Smooth muscle cell of the umbilical artery (primary cell): ENCODE measurements around the gene TECRL. TPM values are rescaled to one million over a fixed set of nuclear protein-coding genes. Genes with fewer than 3 reads are reported as not detected.

ENCODE experiments used
- total RNA-seq: library from RNA; depleted of rRNA; stranded (reverse); fragments of >200 nt; gene quantifications from 2 replicates; pipeline ENCODE4 v1.2.3, GENCODE V29; 2014

TECRL gene
- not detected in 2 replicates for total RNA-seq

DNA sequence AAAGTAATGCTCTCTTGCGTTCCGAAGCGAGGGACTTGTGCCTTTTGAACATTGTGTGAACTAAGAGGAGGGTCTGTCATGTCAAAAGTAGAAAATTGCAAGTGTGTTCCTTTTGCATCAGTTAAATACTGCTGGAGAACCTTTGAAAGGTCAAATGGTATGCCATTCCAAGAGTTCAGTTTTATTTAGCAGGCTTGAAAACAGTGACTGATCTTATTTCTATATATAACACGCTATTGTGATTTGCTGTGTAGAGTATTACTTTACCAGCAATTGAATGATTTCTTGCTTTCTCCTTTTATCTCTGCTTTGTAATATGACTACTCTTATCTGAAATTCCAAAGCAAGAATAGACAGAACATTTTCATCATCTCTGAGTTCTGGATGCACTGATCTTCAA, at the start of gene TECRL:
TECRL (minus strand) TSS at position 151 of the 400 bp plus-strand sequence; CDS start at position 52, 99 bp downstream.

